RKO (cell line): ENCODE results near the gene DOCK4.
"Not testable (repeated sequence)": the region's sequence is repeated elsewhere in the genome, so short reads cannot be mapped to it uniquely, and the experiment has no call there.

Experiments
- DNase-seq: peaks from one replicate; pipeline ENCODE4 v3.0.0-alpha.2; 2016; ENCODE audit warnings: low spot score

Gene DOCK4, protein sequence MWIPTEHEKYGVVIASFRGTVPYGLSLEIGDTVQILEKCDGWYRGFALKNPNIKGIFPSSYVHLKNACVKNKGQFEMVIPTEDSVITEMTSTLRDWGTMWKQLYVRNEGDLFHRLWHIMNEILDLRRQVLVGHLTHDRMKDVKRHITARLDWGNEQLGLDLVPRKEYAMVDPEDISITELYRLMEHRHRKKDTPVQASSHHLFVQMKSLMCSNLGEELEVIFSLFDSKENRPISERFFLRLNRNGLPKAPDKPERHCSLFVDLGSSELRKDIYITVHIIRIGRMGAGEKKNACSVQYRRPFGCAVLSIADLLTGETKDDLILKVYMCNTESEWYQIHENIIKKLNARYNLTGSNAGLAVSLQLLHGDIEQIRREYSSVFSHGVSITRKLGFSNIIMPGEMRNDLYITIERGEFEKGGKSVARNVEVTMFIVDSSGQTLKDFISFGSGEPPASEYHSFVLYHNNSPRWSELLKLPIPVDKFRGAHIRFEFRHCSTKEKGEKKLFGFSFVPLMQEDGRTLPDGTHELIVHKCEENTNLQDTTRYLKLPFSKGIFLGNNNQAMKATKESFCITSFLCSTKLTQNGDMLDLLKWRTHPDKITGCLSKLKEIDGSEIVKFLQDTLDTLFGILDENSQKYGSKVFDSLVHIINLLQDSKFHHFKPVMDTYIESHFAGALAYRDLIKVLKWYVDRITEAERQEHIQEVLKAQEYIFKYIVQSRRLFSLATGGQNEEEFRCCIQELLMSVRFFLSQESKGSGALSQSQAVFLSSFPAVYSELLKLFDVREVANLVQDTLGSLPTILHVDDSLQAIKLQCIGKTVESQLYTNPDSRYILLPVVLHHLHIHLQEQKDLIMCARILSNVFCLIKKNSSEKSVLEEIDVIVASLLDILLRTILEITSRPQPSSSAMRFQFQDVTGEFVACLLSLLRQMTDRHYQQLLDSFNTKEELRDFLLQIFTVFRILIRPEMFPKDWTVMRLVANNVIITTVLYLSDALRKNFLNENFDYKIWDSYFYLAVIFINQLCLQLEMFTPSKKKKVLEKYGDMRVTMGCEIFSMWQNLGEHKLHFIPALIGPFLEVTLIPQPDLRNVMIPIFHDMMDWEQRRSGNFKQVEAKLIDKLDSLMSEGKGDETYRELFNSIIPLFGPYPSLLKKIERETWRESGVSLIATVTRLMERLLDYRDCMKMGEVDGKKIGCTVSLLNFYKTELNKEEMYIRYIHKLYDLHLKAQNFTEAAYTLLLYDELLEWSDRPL (N-terminal part only)

DNA sequence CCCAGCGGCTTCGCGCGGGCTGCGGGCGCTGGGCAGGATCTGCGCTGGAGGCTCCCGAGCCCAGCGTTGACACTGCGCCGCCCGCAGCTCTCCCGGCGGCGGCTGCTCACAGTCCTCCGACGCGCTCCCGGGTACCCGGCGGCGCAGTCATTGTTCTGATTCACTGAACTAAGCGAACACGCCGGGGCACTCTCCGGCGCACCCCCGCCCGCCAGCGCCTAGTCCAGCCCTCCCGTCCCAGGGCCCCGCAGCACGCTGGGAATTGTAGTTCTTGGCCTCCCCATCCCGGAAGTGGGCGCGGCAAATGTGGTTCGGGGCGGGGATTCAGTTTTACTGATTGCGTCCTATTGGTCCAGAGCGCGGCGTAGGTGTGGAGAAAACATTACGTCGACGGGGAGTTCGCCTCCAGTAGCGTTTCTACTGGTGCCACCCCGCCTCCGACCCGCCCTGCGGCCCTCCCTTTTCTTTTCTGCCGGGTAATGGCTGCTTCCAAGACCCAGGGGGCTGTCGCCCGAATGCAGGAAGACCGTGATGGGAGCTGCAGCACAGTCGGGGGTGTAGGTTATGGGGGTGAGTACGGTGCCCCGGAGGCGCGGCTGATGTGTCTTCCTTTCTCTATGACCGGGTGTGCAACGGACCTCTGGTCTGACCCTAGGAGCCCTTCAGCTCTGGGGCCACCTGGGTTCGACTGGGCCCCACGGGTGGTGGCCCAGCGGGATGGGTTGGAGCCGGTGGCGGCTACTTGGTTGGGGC, at the start of gene DOCK4, which contains the start of gene ZNF277:
TSS of gene DOCK4 (minus strand) at position 162 of the 753 bp plus-strand sequence. CDS start 261 bp downstream, outside the sequence.
TSS of gene ZNF277 (plus strand) at position 458 of the 753 bp plus-strand sequence. CDS start at position 480, 22 bp downstream.
- DNase-seq = peak; percentile 100

GRCh38 chr7:112255388-112255720, 49.2 kb upstream of the DOCK4 start:
- no peak for DNase-seq

DNA sequence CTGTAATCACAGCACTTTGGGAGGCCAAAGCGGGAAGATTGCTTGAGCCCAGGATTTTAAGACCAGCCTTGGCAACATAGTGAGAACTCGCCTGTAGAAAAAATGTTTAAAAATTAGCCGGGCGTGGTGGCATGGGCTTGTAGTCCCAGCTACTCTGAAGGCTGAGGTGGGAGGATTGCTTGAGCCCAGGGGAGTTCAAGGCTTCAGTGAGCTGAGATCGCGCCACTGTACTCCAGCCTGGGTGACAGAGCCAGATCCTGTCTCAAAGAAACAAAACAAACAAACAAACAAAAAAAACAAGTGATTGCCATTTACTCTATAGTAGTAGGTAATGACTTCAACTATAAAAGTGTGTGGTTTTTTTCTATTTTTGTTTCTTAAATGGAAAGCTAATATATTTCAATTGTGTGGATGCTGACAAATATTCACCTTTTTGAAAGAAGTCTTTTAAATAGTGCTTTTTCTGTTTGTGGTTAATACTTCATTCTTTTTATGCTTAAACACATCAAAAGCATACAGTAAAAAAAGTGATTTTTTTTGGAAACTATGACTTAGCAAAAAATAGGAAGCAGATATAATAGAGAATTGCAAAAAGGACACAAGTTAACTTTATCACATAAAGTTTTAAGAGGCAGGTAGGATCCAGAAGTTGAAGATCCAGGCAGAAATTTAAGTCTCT, 48.6 kb upstream of the DOCK4 start:
- DNase-seq = no peak

GRCh38 chr7:112254156-112254555, 48.0 kb upstream of the DOCK4 start:
- no peak for DNase-seq

DNA sequence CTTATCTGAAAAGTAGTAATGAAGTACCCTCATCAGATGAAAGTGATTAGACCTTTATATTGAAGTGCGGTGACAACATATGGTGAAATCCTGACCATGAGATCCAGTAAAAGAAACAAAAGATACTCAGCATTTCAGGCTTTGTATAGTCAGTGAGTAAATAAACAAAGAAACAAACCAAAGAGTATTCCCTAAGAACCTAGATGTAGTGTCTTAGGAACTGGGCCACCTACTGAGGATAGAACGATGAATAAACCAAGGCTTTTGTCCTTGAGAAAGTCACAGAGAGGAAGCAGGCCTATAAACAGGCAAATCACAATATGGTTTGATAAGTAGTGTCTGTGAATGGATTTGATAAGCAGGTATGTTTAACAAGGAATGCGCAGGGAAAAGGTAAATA, 46.5 kb upstream of the DOCK4 start:
- DNase-seq = no peak

GRCh38 chr7:112252141-112252540, 45.9 kb upstream of the DOCK4 start:
- DNase-seq = no peak

- DNase-seq = not testable (repeated sequence)
These were observed 43.8 kb upstream of the DOCK4 start for GRCh38 chr7:112249967-112250366.

DNA sequence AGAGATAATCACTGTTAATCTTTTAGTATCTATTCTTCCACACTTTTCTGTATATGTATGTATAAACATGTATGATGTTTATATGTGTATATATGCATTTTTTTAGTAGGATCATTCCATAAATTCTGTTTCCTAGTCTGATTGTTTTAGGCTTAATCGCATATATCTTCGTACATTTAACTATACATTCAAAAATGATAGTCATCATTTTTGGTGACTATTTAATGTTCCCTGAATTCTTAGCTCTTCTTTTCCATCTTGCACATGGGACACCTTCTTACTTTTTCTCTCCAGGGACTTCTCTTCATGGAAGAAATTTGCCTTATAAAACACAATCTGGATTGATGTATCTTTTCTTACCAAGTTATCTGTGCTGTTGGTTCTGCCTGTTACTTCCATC, 42.4 kb upstream of the DOCK4 start:
- DNase-seq = no peak

GRCh38 chr7:112238852-112239610, 32.8 kb upstream of the DOCK4 start:
- DNase-seq = no peak

- no peak for DNase-seq
These were observed 32.1 kb upstream of the DOCK4 start for GRCh38 chr7:112238330-112238729.

DNA sequence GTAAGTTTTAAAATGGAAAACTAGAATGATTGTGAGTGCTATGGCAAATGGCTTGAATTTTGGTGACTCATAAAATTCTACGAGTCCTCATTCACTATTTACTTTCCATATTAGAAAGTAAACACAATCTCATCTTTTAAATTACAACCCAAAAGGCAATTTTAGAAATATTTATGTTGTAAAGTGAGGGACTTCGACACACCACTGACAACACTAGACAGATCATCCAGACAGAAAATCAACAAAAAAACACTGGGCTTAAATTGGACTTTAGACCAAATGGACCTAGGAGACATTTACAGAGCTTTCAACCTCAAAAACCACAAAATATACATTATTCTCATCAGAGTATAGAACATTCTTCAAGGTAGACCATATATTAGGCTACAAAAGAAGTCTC, 30.4 kb upstream of the DOCK4 start:
- no peak for DNase-seq

DNA sequence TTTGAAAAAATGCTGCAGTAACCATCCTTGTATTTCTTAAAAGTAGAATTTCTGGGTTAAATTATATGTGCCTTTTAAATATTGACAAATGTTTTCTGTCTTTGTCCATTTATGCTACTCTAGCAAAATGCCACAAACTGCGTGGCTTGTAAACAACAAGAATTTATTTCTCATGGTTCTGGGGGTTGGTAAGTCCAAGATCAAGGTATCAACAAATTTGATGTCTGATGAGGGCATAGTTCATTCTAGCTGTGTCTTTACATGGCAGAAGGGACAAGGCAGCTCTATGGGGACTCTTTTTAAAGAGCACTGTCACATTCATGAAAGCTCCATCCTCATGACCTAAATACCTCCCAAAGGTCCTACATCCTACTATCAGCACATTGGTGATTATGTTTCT, 27.9 kb upstream of the DOCK4 start:
- no peak for DNase-seq

GRCh38 chr7:112233048-112233697, 27.0 kb upstream of the DOCK4 start:
- no peak for DNase-seq

GRCh38 chr7:112232212-112232978, 26.2 kb upstream of the DOCK4 start:
- no peak for DNase-seq

DNA sequence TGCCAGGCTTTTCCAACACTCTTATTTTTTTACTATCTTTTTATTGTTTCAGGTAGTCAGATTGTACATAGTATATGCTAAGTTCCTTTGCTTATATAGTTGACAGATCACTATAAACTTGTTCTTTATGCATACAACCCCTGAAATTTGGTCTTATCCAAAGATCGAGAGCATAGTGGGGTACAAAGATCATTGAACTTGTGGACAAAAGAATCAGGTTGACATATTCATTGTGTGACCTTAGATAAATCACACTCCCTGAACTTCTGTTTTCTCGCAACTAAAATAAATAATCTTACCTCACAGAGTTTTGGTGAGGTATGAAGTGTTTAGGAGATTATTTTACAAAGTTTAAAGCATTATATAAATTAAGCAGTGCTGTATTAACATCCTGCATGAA, 22.4 kb upstream of the DOCK4 start:
- DNase-seq = no peak

DNA sequence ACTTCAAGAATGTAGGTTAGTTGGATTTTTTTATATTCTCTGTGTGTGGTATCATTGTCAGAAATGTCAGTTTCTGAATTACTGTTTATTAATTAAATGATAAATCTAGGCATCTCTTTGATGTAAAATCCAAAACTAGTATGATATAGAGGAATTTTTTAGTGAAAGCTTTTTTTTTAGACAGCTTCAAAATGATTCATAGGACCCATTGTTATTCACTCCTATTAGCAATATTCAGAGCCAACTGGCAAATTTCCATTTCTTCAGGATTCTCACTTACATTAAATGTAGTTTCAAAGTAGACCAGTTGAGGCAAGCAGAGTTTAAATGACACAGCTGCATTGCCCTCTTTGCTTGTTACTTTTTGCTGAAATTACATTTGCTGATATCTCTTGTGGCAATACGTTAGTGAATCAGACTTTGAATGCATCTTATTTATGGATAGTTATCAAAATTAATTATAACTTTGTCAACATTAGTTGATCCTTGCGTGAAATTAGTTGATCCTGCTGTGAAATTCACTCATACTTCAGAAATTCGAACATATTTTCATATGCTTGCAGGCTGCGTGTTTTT, 20.6 kb upstream of the DOCK4 start:
- no peak for DNase-seq

- no peak for DNase-seq
These were observed 18.8 kb upstream of the DOCK4 start for GRCh38 chr7:112225006-112225405.

GRCh38 chr7:112224186-112224585, 18.0 kb upstream of the DOCK4 start:
- no peak for DNase-seq

GRCh38 chr7:112223310-112223709, 17.1 kb upstream of the DOCK4 start:
- no peak for DNase-seq
